SU-DHL-6 (cell line): Measurements from ENCODE around the gene ST6GALNAC2.
"Not testable (repeated sequence)": the region's sequence is repeated elsewhere in the genome, so short reads cannot be mapped to it uniquely, and the experiment has no call there.

Source experiments
- H2AFZ ChIP-seq: fragments of 200-600 bp; sonication (generic); 2 replicates; pipeline ENCODE4 v1.6.1; 2014; ENCODE audit warnings: low read depth, mild to moderate bottlenecking, moderate library complexity, mixed read lengths, antibody characterized with exemption, low read length; ENCODE audit not compliant: severe bottlenecking
- H3F3A ChIP-seq: fragments of 200-600 bp; shearing (Covaris generic); 2 replicates; pipeline ENCODE4 v1.6.0; 2016; ENCODE audit warnings: antibody characterized with exemption, mild to moderate bottlenecking; ENCODE audit not compliant: insufficient read depth
- H3K27ac ChIP-seq: fragments of 200-600 bp; sonication (generic); 2 replicates; pipeline ENCODE4 v1.5.1; 2016; ENCODE audit warnings: low read depth, mild to moderate bottlenecking, low read length, moderate library complexity, mixed read lengths
- H3K27me3 ChIP-seq: fragments of 200-600 bp; sonication (generic), shearing (Covaris generic); 2 replicates; pipeline ENCODE4 v1.6.0; 2014; ENCODE audit warnings: mild to moderate bottlenecking, low read length
- H3K36me3 ChIP-seq: fragments of 200-600 bp; sonication (generic); 2 replicates; pipeline ENCODE4 v1.6.1; 2014; ENCODE audit warnings: mild to moderate bottlenecking, low read length, mixed read lengths
- H3K4me2 ChIP-seq: fragments of 300-600, 200-600 bp; shearing (Covaris generic), sonication (generic); 2 replicates; pipeline ENCODE4 v1.6.0; 2014; ENCODE audit warnings: low read length, low read depth, mild to moderate bottlenecking; ENCODE audit not compliant: poor library complexity, severe bottlenecking
- H3K4me3 ChIP-seq: fragments of 200-600 bp; sonication (generic); 2 replicates; pipeline ENCODE4 v1.5.1; 2014; ENCODE audit warnings: antibody characterized with exemption, low read length, mild to moderate bottlenecking, mixed read lengths; ENCODE audit not compliant: insufficient read depth, poor library complexity, severe bottlenecking
- H3K79me2 ChIP-seq: fragments of 200-600 bp; sonication (generic); 2 replicates; pipeline ENCODE4 v1.6.1; 2014; ENCODE audit warnings: mild to moderate bottlenecking, low read length, moderate library complexity; ENCODE audit not compliant: insufficient read depth
- H3K9ac ChIP-seq: fragments of 200-600 bp; sonication (generic); 2 replicates; pipeline ENCODE4 v1.7.0; 2014; ENCODE audit warnings: mild to moderate bottlenecking, low read length
- H3K9me2 ChIP-seq: fragments of 200-600 bp; sonication (generic); replicated peaks from 2 replicates; pipeline ENCODE4 v1.6.1; 2014; ENCODE audit warnings: low read length; ENCODE audit not compliant: insufficient read depth
- H3K9me3 ChIP-seq: fragments of 200-600 bp; sonication (generic); 2 replicates; pipeline ENCODE4 v1.6.1; 2014; ENCODE audit warnings: low read length, mixed read lengths; ENCODE audit not compliant: insufficient read depth
- H4K20me1 ChIP-seq: fragments of 200-600 bp; sonication (generic); 2 replicates; pipeline ENCODE4 v1.6.1; 2014; ENCODE audit warnings: low read depth, mild to moderate bottlenecking, antibody characterized with exemption, low read length, moderate library complexity, mixed read lengths
- EZH2phosphoT487 ChIP-seq: fragments of 200-600 bp; sonication (generic), shearing (Covaris generic); conservative IDR thresholded peaks from 2 replicates; pipeline ENCODE4 v1.6.1; 2018; ENCODE audit warnings: mild to moderate bottlenecking, antibody characterized with exemption, low read length, moderate library complexity, mixed read lengths
- TF ChIP-seq, protein P1 (sequence below): fragments of 200-600 bp; sonication (generic); IDR thresholded peaks from one replicate; pipeline ENCODE4 v1.5.1; 2017; ENCODE audit warnings: antibody characterized with exemption, mild to moderate bottlenecking, low read length, moderate library complexity; ENCODE audit not compliant: insufficient read depth, poor library complexity, severe bottlenecking

The ST6GALNAC2 gene

DNA sequence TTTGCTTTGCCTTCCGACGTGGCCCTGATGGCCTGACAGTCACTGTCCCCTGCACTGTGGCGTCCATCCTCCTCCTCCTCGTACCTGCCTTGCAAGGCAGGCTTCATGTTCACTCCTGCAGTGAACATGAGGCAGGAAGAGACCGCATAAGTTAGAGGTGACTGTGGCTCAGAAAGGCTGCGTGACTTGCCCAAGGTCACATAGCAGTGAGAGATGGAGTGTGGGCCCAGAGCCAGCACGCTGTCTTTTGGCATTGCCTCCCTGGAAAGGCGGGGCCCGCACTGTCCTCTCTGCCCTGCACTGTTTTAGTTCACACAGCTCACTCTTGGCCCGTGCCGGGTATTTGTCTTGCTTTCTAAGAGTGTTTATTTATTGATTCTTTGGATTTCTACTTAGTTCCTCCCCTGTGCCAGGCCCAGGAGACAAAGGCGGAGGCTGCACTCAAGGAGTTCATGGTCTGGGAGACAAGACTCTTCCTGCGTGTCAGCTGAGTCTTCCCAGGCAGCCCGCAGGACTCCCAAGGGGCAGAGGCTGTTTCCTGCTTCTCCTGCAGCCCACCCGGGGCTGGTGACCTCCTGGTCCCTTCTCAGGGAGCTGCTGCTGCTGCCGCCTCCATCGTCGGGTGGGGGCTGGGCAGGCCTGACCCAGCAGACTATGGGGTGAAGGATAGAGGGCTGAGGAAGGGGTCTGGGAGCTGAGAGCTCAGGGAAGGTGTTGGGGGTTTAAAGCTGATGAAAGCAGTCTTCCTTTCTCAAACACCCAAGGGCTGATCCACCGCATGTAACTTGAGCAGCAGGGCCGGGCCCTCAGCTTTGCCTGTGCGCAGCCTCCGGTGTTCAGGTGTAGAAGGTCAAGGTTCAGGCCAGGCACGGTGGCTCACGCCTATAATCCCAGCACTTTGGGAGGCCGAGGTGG lies 60.8 kb downstream of the ST6GALNAC2 start:
- H3K9ac ChIP-seq, result no peak overlapping the region

GRCh38 chr17:76523084-76524037 lies 62.3 kb downstream of the ST6GALNAC2 start:
- Histone ChIP-seq H3K27ac (no peak overlapping the region), H3K4me3 (no peak overlapping the region), H2AFZ (no peak overlapping the region), H3K79me2 (no peaks in the 10 kb centered on the region), H3K9me2 (no peaks in the 10 kb centered on the region), H3F3A (no peaks in the 10 kb centered on the region), H4K20me1 (no peaks in the 10 kb centered on the region), H3K36me3 (no peaks in the 10 kb centered on the region), H3K4me2 (no peak overlapping the region), H3K27me3 (no peaks in the 10 kb centered on the region), H3K9me3 (no peaks in the 10 kb centered on the region), H3K9ac (no peak overlapping the region)
- TF ChIP-seq, protein P1, sequence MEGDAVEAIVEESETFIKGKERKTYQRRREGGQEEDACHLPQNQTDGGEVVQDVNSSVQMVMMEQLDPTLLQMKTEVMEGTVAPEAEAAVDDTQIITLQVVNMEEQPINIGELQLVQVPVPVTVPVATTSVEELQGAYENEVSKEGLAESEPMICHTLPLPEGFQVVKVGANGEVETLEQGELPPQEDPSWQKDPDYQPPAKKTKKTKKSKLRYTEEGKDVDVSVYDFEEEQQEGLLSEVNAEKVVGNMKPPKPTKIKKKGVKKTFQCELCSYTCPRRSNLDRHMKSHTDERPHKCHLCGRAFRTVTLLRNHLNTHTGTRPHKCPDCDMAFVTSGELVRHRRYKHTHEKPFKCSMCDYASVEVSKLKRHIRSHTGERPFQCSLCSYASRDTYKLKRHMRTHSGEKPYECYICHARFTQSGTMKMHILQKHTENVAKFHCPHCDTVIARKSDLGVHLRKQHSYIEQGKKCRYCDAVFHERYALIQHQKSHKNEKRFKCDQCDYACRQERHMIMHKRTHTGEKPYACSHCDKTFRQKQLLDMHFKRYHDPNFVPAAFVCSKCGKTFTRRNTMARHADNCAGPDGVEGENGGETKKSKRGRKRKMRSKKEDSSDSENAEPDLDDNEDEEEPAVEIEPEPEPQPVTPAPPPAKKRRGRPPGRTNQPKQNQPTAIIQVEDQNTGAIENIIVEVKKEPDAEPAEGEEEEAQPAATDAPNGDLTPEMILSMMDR, result peak; percentile 84
- TF ChIP-seq EZH2phosphoT487, result no peak

More for the DNA sequence above, 60.8 kb downstream of the ST6GALNAC2 start:
- Histone ChIP-seq H3K27me3 (no peaks in the 10 kb centered on the region), H3K4me2 (no peak overlapping the region), H3K79me2 (no peaks in the 10 kb centered on the region), H4K20me1 (no peaks in the 10 kb centered on the region), H3K36me3 (no peaks in the 10 kb centered on the region), H2AFZ (no peak overlapping the region), H3K4me3 (no peak overlapping the region), H3K9me3 (no peaks in the 10 kb centered on the region), H3K9me2 (no peaks in the 10 kb centered on the region), H3K27ac (no peak overlapping the region), H3F3A (no peaks in the 10 kb centered on the region)
- TF ChIP-seq EZH2phosphoT487, result no peak
- TF ChIP-seq, protein P1, result no peak

- H3K27me3 ChIP-seq, H3K4me3 ChIP-seq, H3F3A ChIP-seq, H3K9me3 ChIP-seq, H3K9ac ChIP-seq, H2AFZ ChIP-seq, H3K4me2 ChIP-seq, H3K79me2 ChIP-seq, H3K27ac ChIP-seq, H4K20me1 ChIP-seq, H3K9me2 ChIP-seq, H3K36me3 ChIP-seq: not testable (repeated sequence)
Observed at GRCh38 chr17:76521683-76522082, 64.0 kb downstream of the ST6GALNAC2 start.
